Neural cell (in vitro differentiated cells): ENCODE data around the gene TMSB4X. TPM values are rescaled to one million over a fixed set of nuclear protein-coding genes. Genes with fewer than 3 reads are reported as not detected.
"Not testable (repeated sequence)": the region's sequence is repeated elsewhere in the genome, so short reads cannot be mapped to it uniquely, and the experiment has no call there.

Experiments used
- H2AFZ ChIP-seq: fragments of 200-600, 300-800 bp; sonication (generic), shearing (Covaris generic); 2 replicates; pipeline ENCODE4 v1.6.0; 2014; ENCODE audit warnings: low read depth, mild to moderate bottlenecking, antibody characterized with exemption, low read length, moderate library complexity
- H3F3A ChIP-seq: fragments of 200-600 bp; shearing (Covaris generic); 2 replicates; pipeline ENCODE4 v1.6.1; 2016; ENCODE audit warnings: mild to moderate bottlenecking, moderate library complexity, mixed read lengths, antibody characterized with exemption, low read length; ENCODE audit not compliant: insufficient read depth, poor library complexity, severe bottlenecking
- H3K27ac ChIP-seq: fragments of 200-600, 300-800 bp; sonication (generic), shearing (Covaris generic); 2 replicates; pipeline ENCODE4 v1.5.1; 2014; ENCODE audit warnings: mild to moderate bottlenecking, low read length, moderate library complexity
- H3K27me3 ChIP-seq: fragments of 300-800, 200-600 bp; sonication (generic), shearing (Covaris generic); 2 replicates; pipeline ENCODE4 v1.6.0; 2014; ENCODE audit warnings: mild to moderate bottlenecking, low read depth, low read length, moderate library complexity; ENCODE audit not compliant: insufficient read depth
- H3K36me3 ChIP-seq: fragments of 300-800, 200-600 bp; sonication (generic), shearing (Covaris generic); 2 replicates; pipeline ENCODE4 v1.5.1; 2014; ENCODE audit warnings: mild to moderate bottlenecking, antibody characterized with exemption, low read length, moderate library complexity; ENCODE audit not compliant: insufficient read depth
- H3K4me2 ChIP-seq: fragments of 300-800, 200-600 bp; sonication (generic), shearing (Covaris generic); 2 replicates; pipeline ENCODE4 v1.6.0; 2014; ENCODE audit warnings: mild to moderate bottlenecking, low read length
- H3K4me3 ChIP-seq: fragments of 300-800, 200-600 bp; sonication (generic), shearing (Covaris generic); 2 replicates; pipeline ENCODE4 v1.5.1; 2014; ENCODE audit warnings: mild to moderate bottlenecking, low read length, moderate library complexity
- H3K79me2 ChIP-seq: fragments of 200-600 bp; shearing (Covaris generic); replicated peaks from 2 replicates; pipeline ENCODE4 v1.6.0; 2014; ENCODE audit warnings: mild to moderate bottlenecking, low read length, moderate library complexity; ENCODE audit not compliant: insufficient read depth
- H3K9ac ChIP-seq: fragments of 300-800, 200-600 bp; sonication (generic), shearing (Covaris generic); 2 replicates; pipeline ENCODE4 v1.6.1; 2016; ENCODE audit warnings: mild to moderate bottlenecking, low read length, mixed read lengths
- H3K9me2 ChIP-seq: fragments of 200-600 bp; shearing (Covaris generic); 2 replicates; pipeline ENCODE4 v1.6.1; 2016; ENCODE audit warnings: mild to moderate bottlenecking, low read length, mixed read lengths; ENCODE audit not compliant: insufficient read depth
- H3K9me3 ChIP-seq: fragments of 200-600, 300-800 bp; sonication (generic), shearing (Covaris generic); 2 replicates; pipeline ENCODE4 v1.6.1; 2016; ENCODE audit warnings: mild to moderate bottlenecking, mixed run types, low read length, moderate library complexity, mixed read lengths
- H4K20me1 ChIP-seq: fragments of 200-600 bp; shearing (Covaris generic); 2 replicates; pipeline ENCODE4 v1.6.1; 2016; ENCODE audit warnings: mild to moderate bottlenecking, mixed run types; ENCODE audit not compliant: insufficient read depth
- CTCF ChIP-seq: fragments of 450-650 bp; IDR thresholded peaks from 2 replicates; pipeline ENCODE4 v1.5.1; 2014; ENCODE audit warnings: antibody characterized with exemption, mild to moderate bottlenecking, moderate library complexity; ENCODE audit not compliant: poor library complexity, severe bottlenecking
- EP300 ChIP-seq: fragments of 450-650 bp; conservative IDR thresholded peaks from 2 replicates; pipeline ENCODE4 v1.6.1; 2014; ENCODE audit warnings: antibody characterized with exemption, mild to moderate bottlenecking, moderate library complexity; ENCODE audit not compliant: poor library complexity, severe bottlenecking
- EZH2 ChIP-seq: fragments of 200-600, 300-800 bp; shearing (Covaris generic), sonication (generic); IDR thresholded peaks from 2 replicates; pipeline ENCODE4 v1.6.1; 2014; ENCODE audit warnings: antibody characterized with exemption, low read length, borderline replicate concordance, mild to moderate bottlenecking; ENCODE audit not compliant: insufficient read depth, poor library complexity, severe bottlenecking
- MXI1 ChIP-seq: fragments of 450-650 bp; conservative IDR thresholded peaks from 2 replicates; pipeline ENCODE4 v1.6.1; 2014; ENCODE audit warnings: antibody characterized with exemption, mild to moderate bottlenecking; ENCODE audit not compliant: poor library complexity, severe bottlenecking
- POLR2AphosphoS5 ChIP-seq: IDR thresholded peaks from 2 replicates; pipeline ENCODE4 v1.6.1; 2012
- RAD21 ChIP-seq: fragments of 450-650 bp; conservative IDR thresholded peaks from 2 replicates; pipeline ENCODE4 v1.6.1; 2014; ENCODE audit warnings: antibody characterized with exemption, mild to moderate bottlenecking, moderate library complexity
- REST ChIP-seq: IDR thresholded peaks from 2 replicates; pipeline ENCODE4 v1.6.1; 2012; ENCODE audit warnings: borderline replicate concordance
- SMC3 ChIP-seq: fragments of 450-650 bp; conservative IDR thresholded peaks from 2 replicates; pipeline ENCODE4 v1.6.1; 2014; ENCODE audit warnings: antibody characterized with exemption, mild to moderate bottlenecking, moderate library complexity; ENCODE audit not compliant: poor library complexity
- TAF1 ChIP-seq: IDR thresholded peaks from 2 replicates; pipeline ENCODE4 v1.6.1; 2012; ENCODE audit warnings: low read depth
- polyA plus RNA-seq: library from polyadenylated mRNA; depleted of rRNA; stranded (reverse); fragments of >200 nt; gene quantifications from 2 replicates; pipeline ENCODE4 v1.2.3, GENCODE V29; 2014

The TMSB4X gene
- polyA plus RNA-seq, 1 donor from 2014 or later = 11,381 TPM

GRCh38 chrX:13015536-13016236 lies 40.8 kb downstream of the TMSB4X start:
- H2AFZ ChIP-seq = no peak overlapping the region
- no peaks in the 10 kb centered on the region for H3K79me2 ChIP-seq
- no peaks in the 10 kb centered on the region for H3K36me3 ChIP-seq
- H3K9ac ChIP-seq = no peak overlapping the region
- no peak overlapping the region for H3K4me2 ChIP-seq
- H4K20me1 ChIP-seq = no peaks in the 10 kb centered on the region
- no peaks in the 10 kb centered on the region for H3K27me3 ChIP-seq
- no peaks in the 10 kb centered on the region for H3K9me2 ChIP-seq
- no peak overlapping the region for H3K4me3 ChIP-seq
- no peak overlapping the region for H3K27ac ChIP-seq
- H3K9me3 ChIP-seq = no peaks in the 10 kb centered on the region
- H3F3A ChIP-seq = no peaks in the 10 kb centered on the region
- TF ChIP-seq RAD21 (no peak), TAF1 (no peak), EZH2 (no peak)

GRCh38 chrX:13016731-13017130 lies 41.8 kb downstream of the TMSB4X start:
- not testable (repeated sequence) for H3K4me2 ChIP-seq, H3K36me3 ChIP-seq

GRCh38 chrX:13022926-13023325 lies 48.0 kb downstream of the TMSB4X start:
- no peaks in the 10 kb centered on the region for H3K36me3 ChIP-seq
- TF ChIP-seq POLR2AphosphoS5 (no peak), REST (no peak), MXI1 (no peak), RAD21 (no peak), TAF1 (no peak), CTCF (no peak), EP300 (no peak), EZH2 (no peak), SMC3 (no peak)
- no peaks in the 10 kb centered on the region for H3K9me3 ChIP-seq
- H3K9me2 ChIP-seq = no peaks in the 10 kb centered on the region
- H3K4me3 ChIP-seq = no peak overlapping the region
- no peaks in the 10 kb centered on the region for H3K27me3 ChIP-seq
- no peak overlapping the region for H2AFZ ChIP-seq
- no peaks in the 10 kb centered on the region for H4K20me1 ChIP-seq
- H3F3A ChIP-seq = no peaks in the 10 kb centered on the region
- no peaks in the 10 kb centered on the region for H3K79me2 ChIP-seq
- no peak overlapping the region for H3K27ac ChIP-seq
- no peak overlapping the region for H3K9ac ChIP-seq
- no peak overlapping the region for H3K4me2 ChIP-seq

More at GRCh38 chrX:13016731-13017130, 41.8 kb downstream of the TMSB4X start:
- H3K27me3 ChIP-seq, H3K9me2 ChIP-seq, H3K27ac ChIP-seq, H3K9ac ChIP-seq, H3K9me3 ChIP-seq, H2AFZ ChIP-seq, H3K79me2 ChIP-seq, H3K4me3 ChIP-seq, H3F3A ChIP-seq, H4K20me1 ChIP-seq: not testable (repeated sequence)
